Keratinocyte (primary cell): Measurements from ENCODE around the gene AHNAK.

Experiments
- CTCF ChIP-seq, 3 experiments: IDR thresholded peaks in 1 of 3; conservative IDR thresholded peaks in 1 of 3; optimal IDR thresholded peaks in 1 of 3; 2 replicates in 2 of 3; 3 replicates in 1 of 3; pipeline versions ENCODE3 to v1.5.1; 2011; ENCODE audit warnings: low read length in 3 of 3, mild to moderate bottlenecking in 3 of 3, moderate library complexity in 2 of 3, control low read depth in 1 of 3, inconsistent platforms in 1 of 3; ENCODE audit not compliant: insufficient read depth in 2 of 3; ENCODE audit errors: extremely low read depth in 1 of 3
- EZH2 ChIP-seq: IDR thresholded peaks from one replicate; pipeline ENCODE4 v1.6.1; 2012; ENCODE audit warnings: inconsistent platforms, mild to moderate bottlenecking, low read length, moderate library complexity

GRCh38 chr11:62499944-62500649, 46.5 kb downstream of the AHNAK start:
- TF ChIP-seq CTCF (optimal IDR thresholded peaks at IDR 0.05 in 1 of 3, IDR thresholded peaks at IDR 0.05 in 1 of 3, conservative IDR thresholded peaks at IDR 0.05 in 1 of 3; ENCODE audit: extremely low read depth in 1 of 3, insufficient read depth in 2 of 3, low read length in 3 of 3) (peak in 1 of 3 experiments; percentile 4), EZH2 (no peak)
